Breast epithelium (tissue), 3 donors: ENCODE results near the gene MNT.

Source experiments
- CTCF ChIP-seq, 3 donors: fragments of 450-650 bp; IDR thresholded peaks; one replicate each; pipeline ENCODE4 v1.5.1; 2016 to 2017; ENCODE audit warnings: antibody characterized with exemption in 3 of 3, mild to moderate bottlenecking in 3 of 3, moderate library complexity in 3 of 3
- POLR2A ChIP-seq: fragments of 450-650 bp; IDR thresholded peaks from one replicate; pipeline ENCODE4 v1.6.1; 2016; ENCODE audit warnings: antibody characterized with exemption, mild to moderate bottlenecking, moderate library complexity
- POLR2AphosphoS5 ChIP-seq, 3 donors: sonication (generic); formaldehyde crosslinking; IDR thresholded peaks; one replicate each; pipeline ENCODE4 v1.6.1; 2017; ENCODE audit warnings: antibody characterized with exemption in 3 of 3

GRCh38 chr17:2384439-2385127 lies 16.3 kb downstream of the MNT start:
- no peak for TF ChIP-seq CTCF (IDR thresholded peaks at IDR 0.05)
- no peak for TF ChIP-seq POLR2A
- no peak for TF ChIP-seq POLR2AphosphoS5 (IDR thresholded peaks at IDR 0.05)
